Natural killer cell (primary cell): ENCODE results near the gene SORT1. TPM values are rescaled to one million over a fixed set of nuclear protein-coding genes. Genes with fewer than 3 reads are reported as not detected.

Source experiments
- ATAC-seq, 3 donors: fragments of 150-1000 bp in 2 of 3; fragments of 200-7000 bp in 1 of 3; cut with Tn5 transposase; 1 replicate in 1 of 3; 2 replicates in 2 of 3; pipeline ENCODE4 v1.10.0; 2021; ENCODE audit warnings: mild to moderate bottlenecking in 2 of 3, moderate library complexity in 2 of 3
- DNase-seq, 2 donors: peaks; one replicate each; pipeline versions ENCODE4 v3.0.0 to v3.0.0-alpha.2; 2013 to 2021; ENCODE audit warnings: mixed read lengths in 1 of 2
- H3K27ac ChIP-seq: one replicate; pipeline ENCODE4 v1.5.1; 2013; ENCODE audit warnings: mild to moderate bottlenecking, low read length
- H3K27me3 ChIP-seq: one replicate; pipeline ENCODE4 v1.6.1; 2013; ENCODE audit warnings: low read length; ENCODE audit not compliant: control insufficient read depth, insufficient read depth
- H3K36me3 ChIP-seq: one replicate; pipeline ENCODE4 v1.6.1; 2013; ENCODE audit warnings: low read length; ENCODE audit not compliant: control insufficient read depth, insufficient read depth
- H3K4me1 ChIP-seq: one replicate; pipeline ENCODE4 v1.6.1; 2013; ENCODE audit warnings: low read length; ENCODE audit not compliant: control insufficient read depth, insufficient read depth
- H3K4me3 ChIP-seq: one replicate; pipeline ENCODE4 v1.5.1; 2013; ENCODE audit warnings: low read length
- H3K9me3 ChIP-seq: one replicate; pipeline ENCODE4 v1.6.1; 2013; ENCODE audit warnings: low read length; ENCODE audit not compliant: control insufficient read depth, insufficient read depth
- H3K27ac Mint-ChIP-seq, 2 donors: one replicate each; pipeline ENCODE4 v1.8.0; 2022; ENCODE audit warnings: mild to moderate bottlenecking in 2 of 2, mixed read lengths in 2 of 2, moderate library complexity in 1 of 2
- H3K27me3 Mint-ChIP-seq, 2 donors: one replicate each; pipeline ENCODE4 v1.8.0; 2022; ENCODE audit warnings: low read depth in 2 of 2, mixed read lengths in 2 of 2
- H3K36me3 Mint-ChIP-seq: one replicate; pipeline ENCODE4 v1.8.0; 2022; ENCODE audit warnings: mixed read lengths
- H3K4me1 Mint-ChIP-seq, 2 donors: one replicate each; pipeline ENCODE4 v1.8.0; 2022; ENCODE audit warnings: mixed read lengths in 2 of 2
- H3K4me3 Mint-ChIP-seq: one replicate; pipeline ENCODE4 v1.8.0; 2022; ENCODE audit warnings: mild to moderate bottlenecking, moderate library complexity, mixed read lengths
- H3K9me3 Mint-ChIP-seq, 2 donors: one replicate each; pipeline ENCODE4 v1.8.0; 2022; ENCODE audit warnings: mixed read lengths in 2 of 2
- WGBS: methylation state at CpG from one replicate; pipeline ENCODE4 v1.1.7; 2013; ENCODE audit warnings: missing lambda C conversion rate; ENCODE audit not compliant: insufficient coverage; 5-methylcytosine and 5-hydroxymethylcytosine counted together
- intact Hi-C: fragments of 100-400 bp; cut with micrococcal nuclease; formaldehyde crosslinking; loops from one replicate; pipeline ENCODE4 v1.14.2; 2022
- total RNA-seq, 4 donors: library from RNA; stranded (reverse); fragments of 120-200 nt in 1 of 4; gene quantifications; one replicate each; pipeline versions ENCODE4 v1.2.3 to v1.2.4, GENCODE V29; 2013 to 2022
- TF ChIP-seq, protein P1 (sequence below): fragments of 200-600 bp; IDR thresholded peaks from one replicate; pipeline ENCODE4 v1.8.0; 2022; ENCODE audit warnings: antibody characterized with exemption

SORT1 gene
- total RNA-seq, 3 donors from 2014 or later (not counting 1 experiment from before 2014, with no cell fraction given): 2.7 to 7.1 (median 3.7) TPM

DNA sequence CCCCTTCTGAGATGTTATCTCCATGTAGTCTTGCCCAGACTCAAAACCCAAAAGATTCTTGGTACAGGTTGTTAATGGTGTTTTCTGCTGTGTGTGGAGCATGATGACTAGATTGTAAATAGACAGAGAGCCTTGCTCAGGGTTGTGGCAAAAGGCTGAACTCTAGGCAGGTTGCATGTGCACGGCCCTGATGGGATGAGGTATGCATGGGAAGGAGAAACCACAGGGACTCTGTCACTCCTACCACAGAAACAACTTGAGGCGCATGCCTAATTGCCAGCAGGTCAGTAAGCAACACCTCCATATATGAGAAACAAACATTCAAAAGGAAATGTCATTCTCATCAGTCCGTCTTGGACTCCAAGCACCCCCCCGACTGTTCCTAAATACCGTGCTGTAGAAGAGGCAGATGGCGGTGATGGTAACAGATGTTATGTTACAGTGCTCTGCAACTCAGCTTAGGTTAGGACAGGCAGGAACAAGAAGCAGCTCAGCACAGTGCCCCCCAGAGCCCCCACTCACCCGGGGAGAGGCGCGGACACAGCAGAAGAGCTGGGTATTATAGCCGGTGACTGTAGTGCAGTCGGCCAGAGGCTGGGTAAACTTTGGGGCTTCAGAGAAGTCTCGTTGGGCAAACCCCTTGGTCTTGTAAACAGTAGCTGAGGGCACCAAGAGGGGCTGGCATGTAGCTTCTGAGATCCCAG lies 101.9 kb downstream of the SORT1 start:
- Mint-ChIP-seq H3K4me3 (no peak overlapping the region), H3K27ac (no peak overlapping the region), H3K27me3 (peaks cover 11 to 34% of the 10 kb centered on the region in 2 donors), H3K4me1 (no peaks in the 10 kb centered on the region), H3K9me3 (no peaks in the 10 kb centered on the region), H3K36me3 (no peaks in the 10 kb centered on the region)
- Histone ChIP-seq H3K27ac (no peak overlapping the region), H3K4me1 (no peaks in the 10 kb centered on the region), H3K4me3 (no peak overlapping the region), H3K27me3 (no peaks in the 10 kb centered on the region), H3K9me3 (no peaks in the 10 kb centered on the region), H3K36me3 (no peaks in the 10 kb centered on the region)
- no peak for DNase-seq
- TF ChIP-seq, protein P1, sequence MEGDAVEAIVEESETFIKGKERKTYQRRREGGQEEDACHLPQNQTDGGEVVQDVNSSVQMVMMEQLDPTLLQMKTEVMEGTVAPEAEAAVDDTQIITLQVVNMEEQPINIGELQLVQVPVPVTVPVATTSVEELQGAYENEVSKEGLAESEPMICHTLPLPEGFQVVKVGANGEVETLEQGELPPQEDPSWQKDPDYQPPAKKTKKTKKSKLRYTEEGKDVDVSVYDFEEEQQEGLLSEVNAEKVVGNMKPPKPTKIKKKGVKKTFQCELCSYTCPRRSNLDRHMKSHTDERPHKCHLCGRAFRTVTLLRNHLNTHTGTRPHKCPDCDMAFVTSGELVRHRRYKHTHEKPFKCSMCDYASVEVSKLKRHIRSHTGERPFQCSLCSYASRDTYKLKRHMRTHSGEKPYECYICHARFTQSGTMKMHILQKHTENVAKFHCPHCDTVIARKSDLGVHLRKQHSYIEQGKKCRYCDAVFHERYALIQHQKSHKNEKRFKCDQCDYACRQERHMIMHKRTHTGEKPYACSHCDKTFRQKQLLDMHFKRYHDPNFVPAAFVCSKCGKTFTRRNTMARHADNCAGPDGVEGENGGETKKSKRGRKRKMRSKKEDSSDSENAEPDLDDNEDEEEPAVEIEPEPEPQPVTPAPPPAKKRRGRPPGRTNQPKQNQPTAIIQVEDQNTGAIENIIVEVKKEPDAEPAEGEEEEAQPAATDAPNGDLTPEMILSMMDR: no peak
- intact Hi-C loops: no loop called here
- ATAC-seq: no peak
- WGBS: 77% methylated on average over 12 of the region's 12 CpGs

DNA sequence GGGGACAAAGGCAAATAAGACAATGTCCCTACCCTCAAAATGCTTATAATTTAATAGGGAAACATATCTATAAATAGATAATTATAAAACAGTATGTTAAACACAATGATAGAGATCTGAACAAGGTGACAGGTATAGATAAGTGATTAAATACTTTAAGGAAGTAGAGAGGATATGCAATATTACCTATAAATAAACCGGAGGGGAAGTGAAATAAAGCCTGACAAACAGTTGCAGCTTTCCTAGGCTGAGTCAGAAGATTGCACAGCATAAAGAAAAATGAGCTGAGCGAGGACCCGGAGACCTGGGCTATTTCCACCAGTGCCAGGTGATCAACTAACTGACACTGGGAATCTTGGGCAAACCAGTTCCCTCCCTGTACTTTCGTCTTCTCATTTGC lies 103.2 kb downstream of the SORT1 start:
- DNase-seq: no peak
- Histone ChIP-seq H3K9me3 (no peaks in the 10 kb centered on the region), H3K4me3 (no peak overlapping the region), H3K27me3 (no peaks in the 10 kb centered on the region), H3K27ac (no peak overlapping the region), H3K36me3 (no peaks in the 10 kb centered on the region), H3K4me1 (no peaks in the 10 kb centered on the region)
- Mint-ChIP-seq H3K9me3 (no peaks in the 10 kb centered on the region), H3K4me1 (no peaks in the 10 kb centered on the region), H3K4me3 (no peak overlapping the region), H3K36me3 (no peaks in the 10 kb centered on the region), H3K27ac (no peak overlapping the region), H3K27me3 (peaks cover 4 to 33% of the 10 kb centered on the region in 2 donors)
- no peak for ATAC-seq
- intact Hi-C loops: no loop called here
- TF ChIP-seq, protein P1: no peak
- WGBS: 4% methylated on average over 3 of the region's 4 CpGs

DNA sequence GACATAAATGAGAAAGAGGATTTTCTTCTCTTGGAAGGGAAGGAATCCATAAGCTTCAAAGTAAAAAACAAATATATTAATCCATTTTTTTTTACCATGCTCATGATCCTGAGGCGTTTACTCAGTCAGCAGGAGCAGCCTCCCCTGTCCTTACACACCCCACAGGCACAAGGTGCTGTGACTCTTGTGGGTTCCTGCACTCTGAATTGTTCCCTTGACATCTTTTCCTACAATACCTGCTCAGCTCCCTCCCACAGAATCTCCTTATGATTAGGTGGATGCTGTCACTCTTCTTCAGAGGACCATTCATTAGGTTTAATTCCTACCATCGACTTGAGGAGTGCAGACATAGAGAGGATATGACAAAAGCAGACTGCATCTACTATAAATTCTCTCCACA lies 104.7 kb downstream of the SORT1 start:
- intact Hi-C loops: no loop called here
- WGBS: 75% methylated on average over 2 of the region's 2 CpGs

More for the DNA sequence above, 104.7 kb downstream of the SORT1 start:
- H3K27ac ChIP-seq: no peak overlapping the region
- DNase-seq: no peak
- no peaks in the 10 kb centered on the region for H3K36me3 Mint-ChIP-seq
- H3K9me3 ChIP-seq: no peaks in the 10 kb centered on the region
- H3K4me3 ChIP-seq: no peak overlapping the region
- no peaks in the 10 kb centered on the region for H3K4me1 ChIP-seq
- no peak for ATAC-seq
- TF ChIP-seq, protein P1: no peak
- H3K36me3 ChIP-seq: no peaks in the 10 kb centered on the region
- no peak overlapping the region for H3K27ac Mint-ChIP-seq
- peaks cover 8 to 20% of the 10 kb centered on the region in 2 donors for H3K27me3 Mint-ChIP-seq
- H3K9me3 Mint-ChIP-seq: no peaks in the 10 kb centered on the region
- no peaks in the 10 kb centered on the region for H3K4me1 Mint-ChIP-seq
- H3K27me3 ChIP-seq: no peaks in the 10 kb centered on the region
- no peak overlapping the region for H3K4me3 Mint-ChIP-seq
